Mesenteric fat pad (tissue), 1 donor: ENCODE measurements around the gene FAHD2A. TPM values are rescaled to one million over a fixed set of nuclear protein-coding genes. Genes with fewer than 3 reads are reported as not detected.

ENCODE experiments used
- DNase-seq: peaks from one replicate; pipeline ENCODE4 v3.0.0-alpha.2; 2020; ENCODE audit warnings: low spot score
- total RNA-seq: library from RNA; stranded (reverse); fragmentation: NEBNext Ultra II Directional; extraction: Animal tissue kit (Norgen Biotek cat#: 25700); gene quantifications from one replicate; pipeline ENCODE4 v1.2.1, GENCODE V29; 2021
- donor health status: DM: yes; HTN: yes; CAD: no.

FAHD2A gene
- total RNA-seq, 1 donor from 2014 or later, result 18.5 TPM

GRCh38 chr2:95375532-95376150 is 26.9 kb upstream of the FAHD2A start:
- peak; percentile 69 for DNase-seq

- DNase-seq, result peak; percentile 68
Observed at GRCh38 chr2:95376311-95377215, 25.9 kb upstream of the FAHD2A start.

GRCh38 chr2:95377216-95378123 is 25.0 kb upstream of the FAHD2A start:
- DNase-seq, result peak; percentile 83

GRCh38 chr2:95378281-95378680 is 24.2 kb upstream of the FAHD2A start:
- peak; percentile 72 for DNase-seq

GRCh38 chr2:95379371-95379831 is 23.1 kb upstream of the FAHD2A start:
- peak; percentile 79 for DNase-seq

GRCh38 chr2:95380280-95380679 is 22.2 kb upstream of the FAHD2A start:
- peak; percentile 45 for DNase-seq

- DNase-seq, result peak; percentile 57
Observed at GRCh38 chr2:95380731-95381130, 21.8 kb upstream of the FAHD2A start.

- peak; percentile 84 for DNase-seq
Observed at GRCh38 chr2:95381212-95382191, 21.0 kb upstream of the FAHD2A start.

- DNase-seq, result peak; percentile 88
Observed at GRCh38 chr2:95382192-95382591, 20.3 kb upstream of the FAHD2A start.

GRCh38 chr2:95382686-95383634 is 19.5 kb upstream of the FAHD2A start:
- DNase-seq, result peak; percentile 60

- peak; percentile 86 for DNase-seq
Observed at GRCh38 chr2:95383635-95384027, 18.9 kb upstream of the FAHD2A start.

GRCh38 chr2:95384854-95385569 is 17.5 kb upstream of the FAHD2A start:
- peak; percentile 90 for DNase-seq

GRCh38 chr2:95385570-95385984 is 16.9 kb upstream of the FAHD2A start:
- peak; percentile 87 for DNase-seq

GRCh38 chr2:95386031-95386430 is 16.5 kb upstream of the FAHD2A start:
- DNase-seq, result peak; percentile 77

- peak; percentile 39 for DNase-seq
Observed at GRCh38 chr2:95387358-95387757, 15.2 kb upstream of the FAHD2A start.

GRCh38 chr2:95388091-95388692 is 14.3 kb upstream of the FAHD2A start:
- DNase-seq, result peak; percentile 85

GRCh38 chr2:95388856-95389244 is 13.7 kb upstream of the FAHD2A start:
- DNase-seq, result no peak
